ENCODE measurements around the gene CYP2A7.
"Not testable (repeated sequence)": the region's sequence is repeated elsewhere in the genome, so short reads cannot be mapped to it uniquely, and the experiment has no call there.

DNA sequence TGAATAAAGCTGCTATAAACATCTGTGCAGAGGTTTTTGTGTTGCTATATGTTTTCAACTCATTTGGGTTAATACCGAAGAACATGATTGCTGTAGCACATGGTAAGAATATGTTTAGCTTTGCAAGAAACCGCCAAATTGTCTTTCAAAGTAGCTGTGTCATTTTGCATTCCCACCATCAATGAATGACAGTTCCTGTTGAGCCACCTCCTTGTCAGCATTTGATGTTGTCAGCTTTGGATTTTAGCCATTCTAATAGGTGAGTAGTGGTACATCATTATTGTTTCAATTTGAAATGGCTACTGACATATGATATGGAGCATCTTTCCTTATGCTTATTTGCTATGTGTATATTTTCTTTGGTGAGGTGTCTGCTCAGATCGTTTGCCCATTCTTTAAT, 40.0 kb downstream of the CYP2A7 start:
- not testable (repeated sequence) for TF ChIP-seq CTCF (IDR thresholded peaks at IDR 0.05; ENCODE audit: insufficient read depth, low read length); POLR2AphosphoS5 (IDR thresholded peaks at IDR 0.05; ENCODE audit: low read depth); GABPA (IDR thresholded peaks at IDR 0.05; ENCODE audit: low read depth)

All from HL-60 (cell line).